HS-27A (cell line): ENCODE results near the gene ECPAS.
"Not testable (repeated sequence)": the region's sequence is repeated elsewhere in the genome, so short reads cannot be mapped to it uniquely, and the experiment has no call there.

Experiments used
- DNase-seq: peaks from one replicate; pipeline ENCODE4 v3.0.0-alpha.2; 2012; ENCODE audit warnings: low read depth, missing footprints

ECPAS gene

DNA sequence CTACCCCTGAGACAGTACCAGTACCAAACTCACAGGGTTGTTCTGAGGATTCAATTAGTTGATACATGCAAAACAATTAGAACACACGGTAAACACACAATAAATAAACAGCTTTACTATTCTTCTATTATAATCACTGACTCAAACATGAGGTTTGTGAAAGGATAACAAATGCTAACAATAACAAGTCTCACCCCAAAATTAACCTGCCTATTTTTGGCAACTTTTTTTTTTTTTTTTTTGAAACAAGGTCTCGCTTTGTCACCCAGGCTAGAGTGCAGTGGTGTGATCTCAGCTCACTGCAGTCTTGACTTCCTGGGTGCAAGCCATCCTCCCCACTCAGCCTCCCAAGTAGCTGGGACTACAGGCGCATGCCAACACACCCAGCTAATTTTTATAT, 6.5 kb downstream of the ECPAS start:
- no peak for DNase-seq

DNA sequence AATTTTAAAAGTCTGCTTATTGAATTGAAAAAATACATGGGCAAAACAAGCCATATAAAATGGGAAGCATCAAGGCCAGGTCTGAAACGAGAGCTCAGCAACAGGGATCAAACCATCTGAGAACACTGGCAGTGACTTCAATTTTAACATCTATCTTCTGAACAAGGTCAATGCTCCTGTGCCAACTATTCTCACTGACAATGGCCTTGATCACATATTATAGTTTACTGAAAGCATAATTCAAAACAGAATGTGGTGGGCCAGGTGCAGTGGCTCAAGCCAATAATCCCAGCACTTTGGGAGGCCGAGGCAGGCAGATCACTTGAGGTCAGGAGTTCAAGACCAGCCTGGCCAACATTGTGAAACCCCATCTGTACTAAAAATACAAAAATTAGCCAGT, 9.0 kb downstream of the ECPAS start:
- DNase-seq = no peak

DNA sequence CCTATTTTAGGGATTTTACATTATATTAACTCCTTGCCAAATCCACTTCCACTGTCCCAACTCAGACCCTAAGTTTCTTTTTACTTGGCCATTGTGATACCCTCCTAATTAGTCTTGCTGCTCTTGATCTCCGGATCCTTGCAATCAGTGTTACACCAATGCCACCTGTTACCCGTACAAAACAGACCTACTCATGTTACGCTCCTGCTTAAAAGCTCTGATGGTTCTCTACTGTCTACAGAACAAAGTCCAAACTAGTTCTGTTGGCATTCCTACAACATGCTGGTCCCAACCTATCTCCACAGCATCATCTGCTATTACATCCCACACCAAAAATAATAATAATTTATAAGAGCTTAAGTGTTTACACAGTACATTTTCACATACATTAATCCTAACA, 9.8 kb downstream of the ECPAS start:
- DNase-seq = no peak

DNA sequence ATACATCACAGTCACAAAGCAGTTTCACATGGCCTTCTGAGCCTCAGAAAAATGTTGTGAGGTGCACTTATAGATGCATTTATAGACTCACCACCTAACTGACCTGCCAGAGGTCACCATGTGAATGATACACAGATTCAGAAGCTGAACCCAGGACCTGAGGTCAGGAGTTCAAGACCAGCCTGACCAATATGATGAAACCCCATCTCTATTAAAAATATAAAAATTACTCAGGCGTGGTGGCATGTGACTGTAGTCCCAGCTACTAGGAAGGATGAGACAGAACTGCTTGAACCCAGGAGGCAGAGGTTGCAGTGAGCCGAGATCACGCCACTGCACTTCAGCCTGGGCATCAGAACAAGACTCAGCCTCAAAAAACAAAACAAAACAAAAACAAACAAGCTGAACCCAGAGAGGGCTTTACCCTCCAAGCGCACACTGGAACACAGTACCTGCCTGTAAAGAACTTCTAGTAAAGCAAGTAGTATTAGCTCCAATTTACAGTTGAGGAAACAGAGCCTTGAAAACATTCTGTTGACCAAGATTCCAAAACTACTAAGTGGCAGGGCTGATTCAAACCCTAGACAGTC, 16.3 kb downstream of the ECPAS start:
- no peak for DNase-seq

DNA sequence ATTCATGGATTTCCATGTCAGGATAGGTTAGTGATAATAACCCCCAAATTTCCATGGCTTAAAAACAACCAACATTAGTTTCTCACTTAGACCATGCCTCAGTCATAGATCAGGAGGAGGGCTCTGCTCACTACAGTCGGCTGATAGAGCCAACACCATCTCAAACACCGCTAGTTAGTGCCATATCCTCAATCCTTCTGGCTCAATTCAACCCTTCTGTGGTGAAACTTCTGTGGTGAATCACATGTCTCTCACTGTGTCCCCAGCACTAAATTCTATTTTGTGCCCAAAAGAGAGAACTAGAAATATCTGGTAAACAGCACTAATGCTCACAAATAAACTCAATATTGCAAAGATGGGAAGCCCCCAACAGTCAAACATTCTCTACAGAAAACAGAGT, 21.1 kb downstream of the ECPAS start:
- no peak for DNase-seq

DNA sequence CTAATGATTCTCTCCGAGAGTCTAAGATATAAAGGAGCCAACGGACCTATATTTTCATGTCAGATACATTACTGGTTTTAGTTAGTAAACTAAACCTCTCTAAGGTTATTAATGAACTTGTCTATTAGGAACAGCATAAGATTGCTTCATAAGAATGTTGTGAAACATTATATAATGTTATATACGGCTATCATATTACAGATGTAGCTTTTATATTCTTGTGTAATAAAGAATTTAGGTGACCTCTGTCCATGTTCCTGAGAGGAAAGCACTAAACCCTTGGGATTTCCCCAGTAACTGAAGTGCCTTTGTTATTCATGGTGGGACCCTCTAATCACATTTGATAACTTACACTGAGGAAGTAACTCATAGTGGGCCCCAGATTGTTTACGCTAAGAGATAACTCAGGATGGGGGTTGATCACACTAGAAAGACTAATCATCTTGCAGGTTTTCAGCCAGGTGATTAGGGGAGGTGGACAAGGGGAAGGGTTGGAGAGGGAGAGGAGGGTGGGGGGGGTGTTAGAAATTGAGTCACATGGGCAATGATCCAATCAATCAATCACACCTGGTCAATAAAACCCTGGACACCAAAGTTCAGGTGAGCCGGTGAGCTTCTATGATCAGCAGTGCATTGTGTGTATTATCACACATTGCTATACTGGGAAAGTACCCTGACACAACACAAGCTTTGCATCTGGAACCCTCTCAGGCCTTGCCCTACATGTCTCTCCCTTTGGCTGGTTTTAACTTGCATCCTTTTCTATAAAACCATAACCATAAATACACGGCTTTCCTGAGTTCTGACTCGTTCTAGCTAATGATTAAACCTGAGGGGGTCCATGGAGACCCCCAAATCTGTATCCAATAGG, 25.8 kb downstream of the ECPAS start:
- no peak for DNase-seq

DNA sequence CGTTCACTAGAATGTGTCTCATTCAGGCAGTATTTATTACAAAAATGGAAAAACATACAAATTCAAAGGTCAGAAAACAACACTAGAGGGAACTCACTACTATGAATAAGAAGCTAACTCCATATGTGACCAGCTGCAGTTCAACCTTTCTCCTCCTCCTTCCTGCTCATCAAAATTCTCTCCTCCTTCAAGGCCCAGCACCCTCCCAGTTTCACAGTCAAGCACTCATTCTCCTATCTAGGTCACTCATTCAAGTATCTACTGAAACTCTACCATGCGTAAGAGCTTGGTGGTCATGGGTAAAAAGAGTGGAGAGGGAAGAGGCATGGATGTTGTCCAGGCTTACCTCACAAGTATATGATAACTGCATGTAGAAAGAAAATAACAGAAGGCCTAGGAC, 27.7 kb downstream of the ECPAS start:
- DNase-seq = no peak

DNA sequence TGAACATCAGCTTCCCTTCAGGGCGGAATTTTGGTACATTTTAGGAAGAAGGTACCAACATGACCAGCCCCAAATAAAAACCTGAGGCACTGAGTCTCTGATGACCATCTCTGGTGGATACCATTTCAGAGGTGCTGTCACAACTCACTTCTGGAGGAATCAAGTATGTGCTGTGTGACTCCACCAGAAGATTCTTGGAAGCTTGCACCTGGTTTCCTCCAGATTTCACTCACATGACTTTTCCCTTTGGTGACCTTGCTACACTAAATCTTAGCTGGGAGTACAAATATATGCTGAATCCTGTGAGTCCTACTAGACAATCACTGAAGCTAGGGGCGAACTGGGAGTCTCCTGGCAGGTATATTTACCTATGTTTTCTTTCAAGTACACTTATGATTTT, 28.5 kb downstream of the ECPAS start:
- no peak for DNase-seq

DNA sequence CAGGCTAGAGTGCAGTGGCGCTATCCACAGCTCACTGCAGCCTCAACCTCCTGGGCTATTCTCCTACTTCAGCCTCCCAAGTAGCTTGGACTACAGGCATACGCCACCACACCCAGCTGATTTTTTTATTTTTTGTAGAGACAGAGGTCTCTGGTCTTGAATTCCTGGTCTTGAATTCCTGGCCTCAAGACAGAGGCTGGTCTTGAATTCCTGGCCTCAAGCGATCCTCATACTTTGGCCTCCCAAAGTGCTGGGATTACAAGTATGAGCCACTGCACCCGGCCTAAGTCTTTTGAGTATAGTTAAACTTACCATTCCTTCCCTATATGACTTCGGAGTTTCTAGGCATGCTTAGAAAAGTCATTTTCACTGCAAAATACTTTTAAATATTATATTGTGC, 29.4 kb downstream of the ECPAS start:
- no peak for DNase-seq

DNA sequence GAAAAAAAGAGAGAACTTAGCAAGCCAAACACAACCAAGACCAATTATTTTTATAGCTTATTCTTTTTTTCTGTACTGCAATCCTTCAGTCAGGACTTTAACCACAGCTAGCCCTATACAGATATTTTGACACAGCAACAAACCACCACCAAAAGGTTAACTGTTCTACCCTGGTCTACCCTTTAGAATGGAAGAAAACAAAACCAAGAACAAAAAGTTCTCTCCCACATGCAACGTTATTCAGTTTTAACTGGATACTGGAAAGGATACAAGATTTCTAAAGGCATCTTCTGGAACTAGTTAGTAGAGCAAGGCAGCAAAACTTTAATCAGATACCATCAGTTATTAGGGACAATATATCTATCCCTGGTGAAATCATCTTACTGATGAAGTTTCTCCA, 32.6 kb downstream of the ECPAS start:
- no peak for DNase-seq

DNA sequence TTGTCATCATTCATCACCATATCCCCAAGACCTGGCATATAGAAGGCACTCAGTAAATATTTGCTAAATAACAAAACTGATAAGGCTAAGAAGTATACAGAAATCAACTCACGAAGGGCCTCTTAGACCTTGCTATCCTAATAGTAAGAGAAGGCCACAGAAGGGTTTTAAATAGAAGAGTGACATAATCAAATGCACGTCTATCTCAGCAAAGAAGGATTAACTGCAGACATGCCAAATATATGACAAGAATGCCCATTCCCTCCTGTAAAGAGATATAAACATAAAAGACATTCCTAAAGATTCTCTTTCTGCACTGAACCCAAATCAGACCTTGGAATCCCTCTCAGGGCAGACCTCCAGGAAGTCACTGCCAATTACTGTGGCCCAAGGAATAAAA, 34.1 kb downstream of the ECPAS start:
- DNase-seq = no peak

DNA sequence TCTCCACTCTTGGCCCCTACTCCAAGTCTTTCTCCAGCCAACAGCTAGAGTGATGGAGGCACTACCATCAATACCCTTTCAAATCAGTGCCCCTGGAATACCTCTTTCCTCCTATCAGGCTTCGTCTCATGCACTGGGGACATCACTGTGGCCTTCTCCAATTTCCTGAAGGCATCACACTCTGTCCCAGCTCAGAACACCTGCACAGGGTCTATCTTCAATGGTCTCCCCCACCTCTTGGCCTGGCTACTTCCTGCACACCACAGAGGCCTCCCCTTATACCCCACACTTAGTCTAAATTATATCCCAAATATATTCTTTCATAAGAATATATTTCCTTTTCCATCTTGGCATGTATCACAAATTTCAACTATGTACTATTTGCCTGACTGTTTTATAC, 34.5 kb downstream of the ECPAS start:
- no peak for DNase-seq

DNA sequence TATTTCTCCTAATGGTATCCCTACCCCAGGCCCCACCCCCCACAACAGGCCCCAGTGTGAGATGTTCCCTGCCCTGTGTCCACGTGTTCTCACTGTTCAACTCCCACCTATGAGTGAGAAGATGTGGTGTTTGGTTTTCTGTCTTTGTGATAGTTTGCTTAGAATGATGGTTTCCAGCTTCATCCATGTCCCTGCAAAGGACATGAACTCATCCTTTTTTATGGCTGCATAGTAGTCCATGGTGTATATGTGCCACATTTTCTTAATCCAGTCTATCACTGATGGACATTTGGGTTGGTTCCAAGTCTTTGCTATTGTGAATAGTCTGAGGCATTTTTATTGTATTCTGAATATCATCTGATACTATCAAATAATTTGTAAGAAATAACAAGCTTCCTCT, 38.4 kb downstream of the ECPAS start:
- DNase-seq = not testable (repeated sequence)

DNA sequence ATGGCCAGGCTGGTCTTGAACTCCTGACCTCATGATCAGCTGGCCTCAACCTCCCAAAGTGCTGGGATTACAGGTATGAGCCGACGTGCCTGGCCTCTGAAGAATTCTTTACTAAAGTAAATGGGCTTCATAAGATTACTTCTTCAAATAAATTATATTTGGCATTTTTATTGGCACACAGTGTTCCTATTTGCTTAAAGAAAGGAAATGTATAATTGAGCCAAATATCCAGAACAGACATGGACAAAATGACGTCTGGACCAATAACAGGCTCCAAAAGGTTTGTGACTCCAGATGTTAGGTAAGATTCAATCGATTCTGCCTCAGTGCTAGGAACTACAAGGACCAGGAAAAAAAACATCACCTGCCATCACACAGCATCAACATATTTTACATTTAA, 40.7 kb downstream of the ECPAS start:
- DNase-seq = no peak

DNA sequence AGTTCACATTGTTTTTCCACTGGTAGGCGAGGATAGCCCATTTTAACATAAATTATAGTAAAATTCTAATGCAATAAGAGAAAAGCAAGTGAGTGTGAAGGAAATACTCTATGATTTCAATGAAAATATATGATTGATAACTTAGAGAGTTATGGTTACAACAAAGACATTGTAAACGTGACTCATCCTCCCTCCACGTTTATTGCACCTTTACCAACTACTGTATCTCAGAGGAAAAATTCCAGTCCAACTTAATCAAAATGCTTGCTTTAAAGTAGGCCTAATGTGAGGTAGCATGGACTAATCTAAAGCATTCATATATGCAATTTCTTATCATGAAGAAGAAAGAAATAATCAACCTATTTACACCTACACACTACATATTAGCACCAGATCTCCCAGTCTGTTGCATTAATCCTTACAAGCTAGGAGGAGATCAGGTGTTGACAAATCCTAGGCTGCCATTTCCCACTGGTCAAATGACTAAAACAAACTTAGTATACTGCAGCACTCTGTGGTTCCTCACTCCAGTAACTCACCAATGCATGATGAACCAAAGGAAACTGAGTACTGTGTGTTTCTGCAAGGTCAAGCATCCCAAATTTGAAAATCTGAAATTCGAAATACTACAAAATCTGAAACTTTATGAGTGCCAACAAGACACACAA, 41.7 kb downstream of the ECPAS start:
- no peak for DNase-seq

DNA sequence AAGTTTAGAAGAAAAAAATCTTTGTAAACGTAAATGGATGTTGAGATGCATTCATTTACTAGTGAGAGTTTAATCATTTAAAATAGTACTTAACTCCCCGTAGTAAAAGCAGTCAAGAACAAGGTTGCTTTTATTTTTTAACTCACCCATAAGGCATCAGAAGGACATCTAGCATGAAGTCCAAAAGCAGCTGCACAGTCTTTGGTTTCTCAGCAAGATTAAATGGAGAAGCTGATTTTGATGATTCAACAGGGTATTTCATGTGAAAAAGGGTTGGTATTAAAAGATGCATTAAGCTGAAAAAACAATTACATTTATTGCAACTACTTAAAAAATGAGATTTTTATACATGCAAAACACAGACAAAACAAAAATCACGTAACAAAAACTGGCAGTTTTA, 44.0 kb downstream of the ECPAS start:
- no peak for DNase-seq

DNA sequence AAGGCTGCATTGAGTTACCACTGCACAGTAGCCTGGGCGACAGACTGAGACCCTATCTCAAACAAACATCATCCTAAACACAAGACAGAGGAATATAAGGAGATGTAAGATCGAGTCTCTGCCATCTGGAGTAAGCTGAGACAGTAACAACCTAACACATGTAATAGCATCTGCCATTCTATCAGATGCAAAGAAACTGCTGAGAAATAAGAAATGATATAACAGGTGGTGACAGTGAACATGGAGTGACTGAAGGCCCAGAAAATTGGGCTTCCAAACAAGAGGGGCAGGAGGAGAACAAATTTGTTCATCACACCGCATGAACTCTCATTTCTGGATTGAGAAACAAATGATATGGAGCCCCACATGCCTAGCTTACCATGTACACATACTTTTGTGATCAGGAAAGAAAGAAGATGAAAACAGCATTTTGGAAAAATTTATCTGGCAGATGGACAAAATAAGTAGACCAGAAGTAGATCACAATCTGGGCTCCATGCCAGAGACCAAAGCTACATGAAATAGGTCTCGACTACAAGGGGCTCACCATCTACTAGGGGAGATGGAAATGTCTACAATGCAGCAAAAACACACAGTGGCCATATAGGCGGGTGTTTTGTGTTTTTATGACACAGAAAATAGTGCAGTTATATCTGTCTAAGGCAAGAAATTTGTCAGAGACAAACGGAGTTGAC, 45.5 kb downstream of the ECPAS start:
- DNase-seq = no peak

DNA sequence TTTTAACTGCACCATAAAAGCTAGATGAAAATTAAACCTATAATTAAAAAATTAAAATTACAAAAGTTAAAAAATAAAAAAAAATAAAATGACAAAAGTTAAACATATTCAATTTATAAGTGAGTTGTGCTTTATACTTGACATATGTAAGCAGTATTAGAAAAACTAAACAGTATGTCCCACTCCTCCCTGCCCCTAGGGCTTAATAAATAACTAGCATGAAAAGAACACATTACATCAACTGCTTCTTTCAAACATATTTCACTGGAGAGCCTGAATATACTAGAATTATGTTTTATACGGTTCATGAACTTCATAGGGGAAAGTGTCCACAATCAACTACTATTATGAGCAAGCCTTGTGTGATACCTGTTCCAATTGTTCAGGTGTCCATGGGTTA, 47.6 kb downstream of the ECPAS start:
- no peak for DNase-seq

DNA sequence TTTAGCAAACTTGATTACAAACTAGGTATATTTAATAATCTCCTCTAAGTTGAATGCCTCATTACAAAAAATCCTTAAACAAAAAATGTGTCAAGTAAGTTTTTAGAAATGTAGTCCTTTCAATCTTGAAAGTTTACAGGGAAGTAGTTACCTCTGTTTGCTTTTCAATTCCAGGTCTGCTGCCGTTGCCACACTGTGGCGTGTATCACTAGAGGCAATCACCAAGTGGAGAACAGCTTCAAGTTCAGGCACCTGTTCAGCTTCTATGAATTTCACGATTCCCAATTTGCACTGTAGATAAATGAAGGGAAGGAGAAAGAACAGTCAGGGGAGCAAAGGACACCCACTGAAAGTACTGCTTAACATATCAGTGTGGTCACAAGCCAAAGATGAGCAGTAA, 51.1 kb downstream of the ECPAS start:
- DNase-seq = no peak

DNA sequence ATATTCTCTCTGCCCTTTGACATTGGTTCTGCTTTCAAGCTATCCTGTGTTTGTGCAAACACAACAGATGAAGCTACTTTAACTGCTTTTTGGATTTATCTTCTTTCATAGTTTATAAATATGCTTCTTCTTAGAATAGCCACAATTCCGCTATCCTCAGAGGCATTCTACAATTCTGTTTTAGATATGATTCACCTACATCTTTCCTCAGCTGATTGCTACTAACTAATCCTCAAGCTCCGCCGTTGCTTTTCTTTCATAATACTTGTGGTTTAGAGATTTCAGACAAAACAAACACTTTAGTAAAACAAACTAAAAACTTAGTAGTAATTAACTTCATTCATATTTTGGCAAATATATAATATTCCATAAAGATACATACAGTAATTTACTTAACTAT, 52.5 kb downstream of the ECPAS start:
- no peak for DNase-seq

DNA sequence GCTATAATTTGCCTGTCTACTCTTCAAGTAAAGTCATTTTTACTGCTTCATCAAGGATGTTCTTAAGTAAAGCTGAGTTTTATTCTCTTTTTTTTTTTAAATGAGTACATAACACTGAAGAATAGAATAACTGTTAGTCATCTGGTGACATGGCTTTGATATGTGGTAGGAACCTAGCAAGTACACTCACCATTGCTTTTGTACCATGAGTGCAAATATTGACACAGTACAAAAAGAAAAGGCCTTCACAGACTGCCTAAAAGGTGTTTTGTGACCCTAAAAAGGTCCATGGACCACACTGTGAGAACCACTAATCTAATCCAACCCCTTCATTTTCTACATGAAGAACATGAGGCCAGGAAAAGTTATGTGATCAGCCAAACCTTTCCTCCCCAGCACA, 55.0 kb downstream of the ECPAS start:
- no peak for DNase-seq

DNA sequence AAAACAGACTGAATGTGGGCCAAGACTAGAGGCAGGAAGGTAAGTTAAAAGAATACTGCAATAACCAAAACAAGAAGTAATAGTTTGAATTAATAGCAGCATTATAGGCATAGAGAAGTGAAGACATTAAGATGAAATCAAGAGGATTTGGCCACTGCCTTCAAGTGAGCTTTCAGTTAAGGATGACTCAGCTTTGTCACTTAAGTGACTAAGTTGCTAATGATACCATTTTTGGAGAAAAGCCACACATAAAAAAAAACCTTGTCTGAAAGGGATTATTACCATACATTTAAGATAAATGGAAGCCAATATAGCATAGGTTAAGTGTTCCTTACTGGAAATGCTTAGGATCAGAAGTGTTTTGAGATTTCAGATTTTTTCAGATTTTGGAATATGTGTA, 57.0 kb downstream of the ECPAS start:
- peak; percentile 20 for DNase-seq

DNA sequence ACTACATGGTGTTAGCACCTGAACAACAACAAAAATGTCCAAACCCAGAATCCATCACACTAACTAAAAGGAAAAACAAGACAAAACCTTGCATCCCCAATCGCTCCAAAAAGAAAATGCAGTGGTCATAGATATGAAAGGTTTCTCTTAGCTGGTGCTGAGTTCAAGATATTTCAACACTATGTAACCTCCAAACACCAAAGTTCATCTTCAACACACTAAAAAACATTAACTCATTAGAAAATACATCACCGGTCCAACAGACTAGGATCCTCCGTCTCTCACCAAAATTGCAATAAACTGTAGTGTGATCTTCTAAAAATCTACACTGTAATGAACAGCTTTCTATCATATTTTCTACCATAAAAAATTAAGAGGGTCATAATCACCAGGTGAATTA, 60.8 kb downstream of the ECPAS start:
- no peak for DNase-seq
